Measurements from ENCODE around the gene SH3TC1.

- TF ChIP-seq, protein P1, sequence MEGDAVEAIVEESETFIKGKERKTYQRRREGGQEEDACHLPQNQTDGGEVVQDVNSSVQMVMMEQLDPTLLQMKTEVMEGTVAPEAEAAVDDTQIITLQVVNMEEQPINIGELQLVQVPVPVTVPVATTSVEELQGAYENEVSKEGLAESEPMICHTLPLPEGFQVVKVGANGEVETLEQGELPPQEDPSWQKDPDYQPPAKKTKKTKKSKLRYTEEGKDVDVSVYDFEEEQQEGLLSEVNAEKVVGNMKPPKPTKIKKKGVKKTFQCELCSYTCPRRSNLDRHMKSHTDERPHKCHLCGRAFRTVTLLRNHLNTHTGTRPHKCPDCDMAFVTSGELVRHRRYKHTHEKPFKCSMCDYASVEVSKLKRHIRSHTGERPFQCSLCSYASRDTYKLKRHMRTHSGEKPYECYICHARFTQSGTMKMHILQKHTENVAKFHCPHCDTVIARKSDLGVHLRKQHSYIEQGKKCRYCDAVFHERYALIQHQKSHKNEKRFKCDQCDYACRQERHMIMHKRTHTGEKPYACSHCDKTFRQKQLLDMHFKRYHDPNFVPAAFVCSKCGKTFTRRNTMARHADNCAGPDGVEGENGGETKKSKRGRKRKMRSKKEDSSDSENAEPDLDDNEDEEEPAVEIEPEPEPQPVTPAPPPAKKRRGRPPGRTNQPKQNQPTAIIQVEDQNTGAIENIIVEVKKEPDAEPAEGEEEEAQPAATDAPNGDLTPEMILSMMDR (conservative IDR thresholded peaks at IDR 0.05), result no peak
- TF ChIP-seq ZFX (IDR thresholded peaks at IDR 0.05), result no peak
Observed at GRCh38 chr4:8189551-8190466, 9.3 kb upstream of the SH3TC1 start.

Data from C4-2B (cell line).